ENCODE results near the gene PLA2R1. TPM values are rescaled to one million over a fixed set of nuclear protein-coding genes. Genes with fewer than 3 reads are reported as not detected.

Gene PLA2R1
- total and polyA plus RNA-seq, 2 donors (not counting 1 experiment from before 2014, with no cell fraction given): 8.0 to 8.3 TPM

DNA sequence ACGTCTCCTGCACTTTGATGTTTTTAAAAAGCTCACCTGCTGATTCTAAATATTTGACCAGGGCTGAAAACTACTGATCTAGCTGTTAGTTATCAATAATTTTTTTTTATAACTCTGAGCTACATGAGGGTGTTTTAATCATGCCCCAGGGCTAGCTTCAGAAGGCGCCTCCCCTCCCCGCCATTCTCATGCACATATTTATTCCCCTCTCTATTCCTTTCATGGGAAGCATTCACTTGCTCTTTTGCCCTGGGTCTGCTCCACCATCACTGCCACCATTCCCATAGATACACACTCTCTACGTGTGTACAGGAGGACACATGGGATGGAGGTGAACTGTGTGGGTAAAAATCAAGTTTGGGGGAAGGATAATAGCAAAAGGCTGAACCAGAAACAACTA, 101.0 kb downstream of the PLA2R1 start:
- no peak for DNase-seq (ENCODE audit: low read depth in 2 of 2)
- no peaks in the 10 kb centered on the region for H3K36me3 ChIP-seq (ENCODE audit: control insufficient read depth, insufficient read depth, low read length)
- no peak overlapping the region for H3K4me2 ChIP-seq (ENCODE audit: extremely low read depth, insufficient read depth, low read length)
- H3K4me1 ChIP-seq (ENCODE audit: control insufficient read depth, extremely low read depth, insufficient read depth, low read length): no peaks in the 10 kb centered on the region
- no peaks in the 10 kb centered on the region for H3K9me3 ChIP-seq (ENCODE audit: control insufficient read depth, insufficient read depth, low read depth, low read length)
- H3K9ac ChIP-seq (ENCODE audit: insufficient read depth, low read length): no peak overlapping the region
- no peaks in the 10 kb centered on the region for H3K79me2 ChIP-seq (ENCODE audit: control insufficient read depth, insufficient read depth, low read length)
- no peaks in the 10 kb centered on the region for H4K20me1 ChIP-seq (ENCODE audit: control insufficient read depth, extremely low read depth, insufficient read depth, low read length)
- H3K27ac ChIP-seq (ENCODE audit: insufficient read depth, low read length): no peak overlapping the region
- no peak overlapping the region for H2AFZ ChIP-seq (ENCODE audit: low read length)
- TF ChIP-seq EZH2 (IDR thresholded peaks at IDR 0.05; ENCODE audit: low read length, missing control alignments): no peak
- TF ChIP-seq, protein P1, sequence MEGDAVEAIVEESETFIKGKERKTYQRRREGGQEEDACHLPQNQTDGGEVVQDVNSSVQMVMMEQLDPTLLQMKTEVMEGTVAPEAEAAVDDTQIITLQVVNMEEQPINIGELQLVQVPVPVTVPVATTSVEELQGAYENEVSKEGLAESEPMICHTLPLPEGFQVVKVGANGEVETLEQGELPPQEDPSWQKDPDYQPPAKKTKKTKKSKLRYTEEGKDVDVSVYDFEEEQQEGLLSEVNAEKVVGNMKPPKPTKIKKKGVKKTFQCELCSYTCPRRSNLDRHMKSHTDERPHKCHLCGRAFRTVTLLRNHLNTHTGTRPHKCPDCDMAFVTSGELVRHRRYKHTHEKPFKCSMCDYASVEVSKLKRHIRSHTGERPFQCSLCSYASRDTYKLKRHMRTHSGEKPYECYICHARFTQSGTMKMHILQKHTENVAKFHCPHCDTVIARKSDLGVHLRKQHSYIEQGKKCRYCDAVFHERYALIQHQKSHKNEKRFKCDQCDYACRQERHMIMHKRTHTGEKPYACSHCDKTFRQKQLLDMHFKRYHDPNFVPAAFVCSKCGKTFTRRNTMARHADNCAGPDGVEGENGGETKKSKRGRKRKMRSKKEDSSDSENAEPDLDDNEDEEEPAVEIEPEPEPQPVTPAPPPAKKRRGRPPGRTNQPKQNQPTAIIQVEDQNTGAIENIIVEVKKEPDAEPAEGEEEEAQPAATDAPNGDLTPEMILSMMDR (conservative IDR thresholded peaks at IDR 0.05 in 1 of 2, IDR thresholded peaks at IDR 0.05 in 1 of 2; ENCODE audit: low read depth in 1 of 2, low read length in 2 of 2): no peak
- H3K4me3 ChIP-seq (replicated peaks in 1 of 4; ENCODE audit: control extremely low read depth in 1 of 4, insufficient read depth in 1 of 4, low read depth in 3 of 4, low read length in 4 of 4): no peak overlapping the region
- no peaks in the 10 kb centered on the region for H3K27me3 ChIP-seq (ENCODE audit: control insufficient read depth, insufficient read depth, low read length)

DNA sequence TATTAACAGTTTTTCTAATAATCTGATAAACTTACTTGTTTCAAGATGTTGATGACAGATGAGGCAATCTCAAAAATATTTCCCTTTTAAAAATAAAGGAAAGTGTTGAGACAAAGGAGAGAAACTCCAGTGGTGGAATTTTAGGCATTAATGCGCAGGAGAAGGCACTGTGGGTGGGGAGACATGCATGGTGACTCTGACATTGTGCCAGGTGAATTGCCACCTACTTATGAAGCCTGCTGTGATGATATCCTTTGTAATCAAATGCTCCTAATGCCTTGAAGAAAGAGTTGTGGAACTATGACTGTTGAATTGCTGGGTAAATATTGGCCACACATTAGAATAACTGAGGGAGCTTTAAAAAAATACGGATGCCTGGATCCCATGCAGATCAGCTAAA, 101.4 kb downstream of the PLA2R1 start:
- H3K27me3 ChIP-seq (ENCODE audit: control insufficient read depth, insufficient read depth, low read length): no peaks in the 10 kb centered on the region
- no peak overlapping the region for H3K9ac ChIP-seq (ENCODE audit: insufficient read depth, low read length)
- no peaks in the 10 kb centered on the region for H3K9me3 ChIP-seq (ENCODE audit: control insufficient read depth, insufficient read depth, low read depth, low read length)
- H4K20me1 ChIP-seq (ENCODE audit: control insufficient read depth, extremely low read depth, insufficient read depth, low read length): no peaks in the 10 kb centered on the region
- no peaks in the 10 kb centered on the region for H3K36me3 ChIP-seq (ENCODE audit: control insufficient read depth, insufficient read depth, low read length)
- H2AFZ ChIP-seq (ENCODE audit: low read length): no peak overlapping the region
- H3K79me2 ChIP-seq (ENCODE audit: control insufficient read depth, insufficient read depth, low read length): no peaks in the 10 kb centered on the region
- no peak overlapping the region for H3K27ac ChIP-seq (ENCODE audit: insufficient read depth, low read length)
- H3K4me2 ChIP-seq (ENCODE audit: extremely low read depth, insufficient read depth, low read length): no peak overlapping the region
- no peak overlapping the region for H3K4me3 ChIP-seq (replicated peaks in 1 of 4; ENCODE audit: control extremely low read depth in 1 of 4, insufficient read depth in 1 of 4, low read depth in 3 of 4, low read length in 4 of 4)
- TF ChIP-seq, protein P1 (conservative IDR thresholded peaks at IDR 0.05 in 1 of 2, IDR thresholded peaks at IDR 0.05 in 1 of 2; ENCODE audit: low read depth in 1 of 2, low read length in 2 of 2): no peak
- TF ChIP-seq EZH2 (IDR thresholded peaks at IDR 0.05; ENCODE audit: low read length, missing control alignments): no peak
- H3K4me1 ChIP-seq (ENCODE audit: control insufficient read depth, extremely low read depth, insufficient read depth, low read length): no peaks in the 10 kb centered on the region
- peak in 1 of 2 donors; percentile 55 for DNase-seq (ENCODE audit: low read depth in 2 of 2)

DNA sequence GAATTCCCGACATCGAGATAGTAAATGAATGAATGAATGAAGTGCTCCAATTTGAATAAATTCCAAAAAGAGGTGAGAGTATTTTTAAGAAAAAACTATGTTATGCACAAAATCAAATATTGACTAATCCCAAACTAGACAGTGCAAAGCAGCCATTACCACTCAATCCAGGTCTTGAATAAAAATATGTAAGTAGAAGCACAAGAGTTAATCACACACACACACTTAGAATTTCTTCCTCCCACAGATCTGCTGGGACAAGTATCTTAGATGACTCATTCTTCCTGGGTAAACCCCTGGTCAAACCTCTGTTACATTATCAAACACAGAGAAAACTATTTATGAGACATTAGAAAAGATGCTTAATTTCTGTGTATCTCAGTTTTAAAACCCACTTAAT, 102.0 kb downstream of the PLA2R1 start:
- H3K4me3 ChIP-seq (replicated peaks in 1 of 4; ENCODE audit: control extremely low read depth in 1 of 4, insufficient read depth in 1 of 4, low read depth in 3 of 4, low read length in 4 of 4): no peak overlapping the region
- no peaks in the 10 kb centered on the region for H3K79me2 ChIP-seq (ENCODE audit: control insufficient read depth, insufficient read depth, low read length)
- H3K27ac ChIP-seq (ENCODE audit: insufficient read depth, low read length): no peak overlapping the region
- TF ChIP-seq EZH2 (IDR thresholded peaks at IDR 0.05; ENCODE audit: low read length, missing control alignments): no peak
- TF ChIP-seq, protein P1 (conservative IDR thresholded peaks at IDR 0.05 in 1 of 2, IDR thresholded peaks at IDR 0.05 in 1 of 2; ENCODE audit: low read depth in 1 of 2, low read length in 2 of 2): no peak
- H3K9ac ChIP-seq (ENCODE audit: insufficient read depth, low read length): no peak overlapping the region
- H3K4me1 ChIP-seq (ENCODE audit: control insufficient read depth, extremely low read depth, insufficient read depth, low read length): no peaks in the 10 kb centered on the region
- no peak overlapping the region for H2AFZ ChIP-seq (ENCODE audit: low read length)
- no peaks in the 10 kb centered on the region for H4K20me1 ChIP-seq (ENCODE audit: control insufficient read depth, extremely low read depth, insufficient read depth, low read length)
- no peaks in the 10 kb centered on the region for H3K36me3 ChIP-seq (ENCODE audit: control insufficient read depth, insufficient read depth, low read length)
- H3K4me2 ChIP-seq (ENCODE audit: extremely low read depth, insufficient read depth, low read length): no peak overlapping the region
- no peaks in the 10 kb centered on the region for H3K27me3 ChIP-seq (ENCODE audit: control insufficient read depth, insufficient read depth, low read length)
- H3K9me3 ChIP-seq (ENCODE audit: control insufficient read depth, insufficient read depth, low read depth, low read length): no peaks in the 10 kb centered on the region
- DNase-seq (ENCODE audit: low read depth in 2 of 2): peak; percentile 67 to 93

Measured in fibroblast of lung (primary cell).